Transverse colon (tissue), 4 donors: ENCODE measurements around the gene TSPAN9.

Source experiments
- CTCF ChIP-seq, 5 experiments: fragments of 200-600 bp in 3 of 5; fragments of 450-650 bp in 2 of 5; sonication (generic) in 3 of 5; IDR thresholded peaks; 1 replicate in 2 of 5; 2 replicates in 3 of 5; pipeline ENCODE4 v1.5.1; 2016 to 2017; ENCODE audit warnings: antibody characterized with exemption in 5 of 5, inconsistent platforms in 3 of 5, mild to moderate bottlenecking in 2 of 5, moderate library complexity in 1 of 5
- EP300 ChIP-seq: sonication (generic); formaldehyde crosslinking; IDR thresholded peaks from one replicate; pipeline ENCODE4 v1.6.1; 2017; ENCODE audit warnings: antibody characterized with exemption, low read depth
- POLR2A ChIP-seq: fragments of 450-650 bp; IDR thresholded peaks from one replicate; pipeline ENCODE4 v1.6.1; 2016; ENCODE audit warnings: antibody characterized with exemption, mild to moderate bottlenecking, moderate library complexity
- POLR2AphosphoS5 ChIP-seq, 3 donors: sonication (generic); formaldehyde crosslinking; IDR thresholded peaks; one replicate each; pipeline ENCODE4 v1.6.1; 2016; ENCODE audit warnings: antibody characterized with exemption in 3 of 3

- no peak for TF ChIP-seq CTCF (IDR thresholded peaks at IDR 0.05)
- TF ChIP-seq POLR2A, result no peak
- no peak for TF ChIP-seq POLR2AphosphoS5 (IDR thresholded peaks at IDR 0.05)
- TF ChIP-seq EP300, result no peak
Observed at GRCh38 chr12:3178671-3179313, 101.6 kb downstream of the TSPAN9 start.
